ENCODE measurements around the gene PITPNM3. TPM values are rescaled to one million over a fixed set of nuclear protein-coding genes. Genes with fewer than 3 reads are reported as not detected.

Gene PITPNM3
- total RNA-seq, 1 donor: 0.54 TPM

DNA sequence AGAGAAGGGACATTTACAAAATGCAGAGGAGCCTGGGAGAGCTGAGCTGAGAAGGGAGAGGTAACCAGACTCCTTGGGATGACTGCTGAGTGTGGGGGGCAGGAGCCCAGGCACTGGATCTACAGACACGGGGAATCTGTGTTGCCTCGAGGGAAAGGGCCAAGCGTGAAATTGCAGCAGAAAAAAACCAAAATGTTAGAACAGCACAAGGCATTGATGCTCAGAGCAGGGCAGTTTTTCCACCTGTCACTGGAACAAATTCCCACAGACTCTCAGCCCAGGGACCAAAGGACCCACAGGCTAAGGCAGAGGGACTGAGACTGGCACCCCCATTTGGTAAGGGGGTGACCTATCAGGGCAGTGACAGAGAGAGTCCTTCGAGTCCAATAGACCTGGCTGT, 2.0 kb downstream of the PITPNM3 start:
- no peak for DNase-seq (ENCODE audit: low read depth in 2 of 3, low spot score in 2 of 3)

GRCh38 chr17:6551869-6552531, 4.4 kb downstream of the PITPNM3 start:
- no peak for DNase-seq (ENCODE audit: low read depth in 2 of 3, low spot score in 2 of 3)

- no peak for DNase-seq (ENCODE audit: low read depth in 2 of 3, low spot score in 2 of 3)
These were observed 5.0 kb downstream of the PITPNM3 start for GRCh38 chr17:6551356-6551755.

DNA sequence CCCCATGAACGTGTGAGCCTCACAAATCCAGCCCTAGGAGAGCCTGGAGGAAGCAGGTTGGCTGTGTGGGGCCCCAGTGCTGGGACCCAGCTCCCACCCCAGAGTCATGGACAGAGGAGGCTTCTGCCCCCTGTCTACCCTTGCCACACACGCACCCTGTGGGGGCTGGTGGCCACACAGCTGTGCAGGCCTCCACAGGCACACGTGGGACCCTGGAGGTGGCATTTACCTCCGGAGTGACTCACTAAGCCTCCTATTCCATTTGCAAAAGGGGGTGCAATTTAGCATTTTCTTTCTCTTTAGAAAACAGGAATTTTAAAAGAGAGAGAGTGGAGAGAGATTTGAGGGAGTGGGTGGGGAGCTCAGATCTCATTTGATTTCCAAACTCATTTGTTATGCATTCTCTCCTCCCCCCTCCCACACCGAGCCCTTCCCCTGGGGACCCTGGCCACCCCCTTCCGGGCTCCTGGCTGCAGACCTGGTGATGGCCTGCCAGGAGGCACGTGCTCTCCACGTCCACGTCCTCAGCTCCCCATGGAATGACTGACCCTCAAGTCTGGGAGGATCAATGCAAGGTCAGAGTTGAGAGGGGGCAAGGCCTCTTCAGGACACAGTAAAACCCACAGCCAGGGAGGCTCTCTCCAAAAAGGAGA, 6.8 kb downstream of the PITPNM3 start:
- DNase-seq (ENCODE audit: low read depth in 2 of 3, low spot score in 2 of 3): no peak

DNA sequence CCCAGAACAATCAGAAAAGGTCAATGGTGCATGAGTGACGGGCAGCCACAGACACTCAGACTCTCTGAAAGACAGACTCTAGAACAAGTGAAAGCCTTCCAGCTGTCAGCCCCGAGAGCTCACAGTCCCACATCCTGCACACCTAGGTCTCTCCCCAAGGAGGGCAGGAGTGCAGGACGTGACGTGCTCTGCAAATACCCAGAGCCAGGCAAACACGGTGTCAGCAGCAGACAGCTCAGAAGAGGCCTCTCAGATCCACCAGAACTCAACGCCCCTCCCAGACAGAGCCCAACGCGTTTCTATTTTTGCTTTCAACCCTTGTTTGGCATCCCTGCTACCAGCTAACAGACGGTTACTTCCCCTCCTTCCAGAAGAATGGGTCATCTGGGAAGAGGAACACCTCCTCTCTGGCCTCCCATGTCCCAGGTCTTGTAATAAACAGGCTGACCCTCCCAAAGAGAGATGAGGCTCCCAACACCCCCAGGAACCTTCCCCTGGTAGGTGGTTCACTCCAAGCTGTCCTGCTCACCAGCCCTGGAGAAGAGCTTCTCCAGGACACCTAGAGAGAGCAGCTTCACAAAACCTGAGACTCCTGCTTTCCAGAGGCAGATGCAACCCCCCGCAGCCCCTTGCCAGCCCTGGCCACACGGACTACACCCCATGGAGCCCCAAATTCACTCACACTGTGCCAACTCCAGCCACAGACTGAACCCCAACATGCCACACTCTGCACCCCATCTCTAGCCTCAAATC, 7.6 kb downstream of the PITPNM3 start:
- DNase-seq (ENCODE audit: low read depth in 2 of 3, low spot score in 2 of 3): no peak

GRCh38 chr17:6548034-6548433, 8.3 kb downstream of the PITPNM3 start:
- DNase-seq (ENCODE audit: low read depth in 2 of 3, low spot score in 2 of 3): no peak

DNA sequence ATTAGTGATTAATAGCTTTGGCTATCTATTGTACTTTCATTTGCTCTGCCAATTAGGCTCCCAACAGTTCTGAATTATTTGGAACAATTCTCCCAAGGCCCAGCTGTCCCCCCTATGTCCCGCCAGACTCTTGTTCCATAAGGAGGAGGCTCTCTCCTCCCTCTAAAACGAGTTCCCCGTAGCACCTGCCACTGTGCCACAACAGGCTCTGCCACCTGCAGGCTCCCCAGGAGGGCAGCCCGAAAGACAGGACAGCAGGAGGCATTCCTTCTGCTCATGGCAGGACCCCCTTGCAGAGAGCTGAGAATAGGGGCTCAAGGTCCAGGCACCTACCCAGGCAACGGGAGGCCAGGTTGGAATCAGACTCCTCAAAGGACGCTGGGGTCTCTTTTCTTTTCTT, 9.0 kb downstream of the PITPNM3 start:
- DNase-seq (ENCODE audit: low read depth in 2 of 3, low spot score in 2 of 3): no peak

DNA sequence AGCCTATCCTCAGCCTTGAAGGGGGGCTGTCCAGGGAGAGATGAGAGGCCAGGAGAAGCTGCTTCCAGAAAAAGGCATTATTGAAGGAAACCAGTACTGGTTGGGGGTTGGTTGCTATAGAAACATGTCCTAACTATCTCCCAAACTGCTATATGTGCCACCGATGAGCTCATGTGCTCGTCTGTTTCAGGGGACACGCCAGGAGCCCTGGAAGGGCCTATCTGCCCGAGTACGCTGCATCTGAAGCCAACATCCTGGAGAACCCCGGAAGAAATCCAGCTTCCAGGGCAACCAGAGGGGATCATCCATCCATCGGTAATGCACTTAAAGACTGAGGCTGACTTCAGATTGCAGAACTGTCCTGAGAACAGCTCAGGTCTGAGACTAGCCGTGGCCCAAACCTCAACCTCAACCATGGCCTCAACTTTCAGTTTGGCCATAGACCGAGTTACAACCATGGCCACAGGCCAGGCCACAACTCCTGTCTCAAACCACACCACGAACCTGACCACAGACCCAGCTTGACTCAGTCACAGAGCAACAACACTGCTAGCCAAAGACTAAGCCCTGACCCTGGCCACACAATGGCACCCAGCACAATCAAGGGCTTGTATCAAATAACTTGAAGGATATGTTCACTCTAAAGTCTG, 10.2 kb downstream of the PITPNM3 start:
- DNase-seq (ENCODE audit: low read depth in 2 of 3, low spot score in 2 of 3): no peak

DNA sequence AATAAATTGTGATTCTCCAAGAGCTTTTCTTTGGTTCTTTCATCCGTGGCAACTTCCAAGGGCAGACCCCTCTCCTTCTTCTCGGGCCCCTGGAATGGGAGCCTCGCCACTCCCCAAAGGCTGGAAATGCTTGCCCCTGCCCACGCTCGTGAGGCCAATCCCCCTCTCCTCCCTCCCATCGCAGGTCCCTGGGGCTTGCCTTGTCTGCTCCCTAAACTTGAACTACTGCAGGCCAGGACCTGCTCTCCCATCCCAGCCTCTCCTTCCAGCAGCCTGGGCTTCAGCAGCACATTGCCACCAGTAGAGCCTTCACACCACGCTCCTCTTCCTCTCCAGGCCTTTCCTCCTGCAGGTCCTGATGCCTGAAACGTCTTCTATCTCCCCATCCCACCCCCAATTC, 11.1 kb downstream of the PITPNM3 start:
- DNase-seq (ENCODE audit: low read depth in 2 of 3, low spot score in 2 of 3): no peak

DNA sequence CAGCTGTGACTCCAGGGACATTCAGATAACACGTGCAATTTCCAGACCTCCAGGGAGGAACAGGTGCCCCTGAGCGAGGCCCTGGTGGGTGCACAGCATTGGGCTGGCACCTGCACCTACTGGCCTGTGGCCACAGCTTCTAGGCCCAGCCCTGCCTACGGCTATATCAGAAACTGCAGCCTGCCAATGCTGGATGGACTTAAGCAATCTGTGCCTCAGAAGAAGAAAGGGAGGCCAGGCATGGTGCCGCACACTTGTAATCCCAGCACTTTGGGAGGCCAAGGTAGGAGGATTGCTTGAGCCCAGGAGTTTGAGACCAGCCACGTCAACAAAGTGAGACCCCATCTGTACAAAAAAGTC, 12.4 kb downstream of the PITPNM3 start:
- no peak for DNase-seq (ENCODE audit: low read depth in 2 of 3, low spot score in 2 of 3)

DNA sequence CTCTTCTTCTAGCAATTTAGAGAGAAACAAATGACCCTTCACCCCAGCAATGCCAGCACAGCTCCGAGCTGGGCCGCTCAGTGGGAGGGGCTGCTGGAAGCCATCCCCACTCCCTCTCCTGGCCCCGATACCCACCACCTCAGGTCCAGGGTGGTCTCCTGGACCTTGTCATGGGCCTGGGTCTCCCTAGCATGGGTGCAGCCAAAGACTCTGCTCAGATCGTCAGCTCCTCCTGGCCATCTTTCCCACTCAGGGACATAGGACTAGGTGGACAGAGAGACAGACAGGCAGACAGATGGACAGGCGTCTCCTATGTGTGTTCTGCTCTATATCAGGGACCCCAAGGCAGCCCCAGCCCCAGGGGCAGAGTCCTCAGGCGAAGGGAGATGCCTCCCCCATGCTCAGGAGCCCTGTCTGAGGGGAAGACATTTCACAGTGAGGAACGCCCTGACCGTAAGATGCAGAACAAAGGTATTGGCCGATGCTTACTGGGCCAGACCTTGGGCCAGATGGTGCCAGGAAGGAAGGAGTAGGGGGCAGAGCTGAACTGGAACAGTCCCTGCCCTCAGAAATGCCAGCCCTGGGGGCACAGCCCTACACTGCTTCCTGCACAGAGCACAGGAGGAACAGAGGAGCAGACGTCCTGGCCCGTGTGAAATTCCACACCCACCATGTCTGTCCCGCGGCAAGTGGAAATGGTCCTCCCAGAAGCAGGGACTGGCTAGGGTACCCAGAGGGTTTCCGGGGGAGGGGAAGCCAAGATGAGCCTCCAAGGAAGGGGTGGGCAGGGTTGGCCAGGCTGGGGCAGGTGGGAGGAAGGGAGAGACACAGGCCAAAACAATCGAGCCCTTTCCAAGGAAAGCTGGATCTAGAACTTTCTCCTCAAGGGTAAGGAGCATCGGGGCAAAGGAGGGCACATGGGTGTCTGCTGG, 13.0 kb downstream of the PITPNM3 start:
- DNase-seq (ENCODE audit: low read depth in 2 of 3, low spot score in 2 of 3): no peak

DNA sequence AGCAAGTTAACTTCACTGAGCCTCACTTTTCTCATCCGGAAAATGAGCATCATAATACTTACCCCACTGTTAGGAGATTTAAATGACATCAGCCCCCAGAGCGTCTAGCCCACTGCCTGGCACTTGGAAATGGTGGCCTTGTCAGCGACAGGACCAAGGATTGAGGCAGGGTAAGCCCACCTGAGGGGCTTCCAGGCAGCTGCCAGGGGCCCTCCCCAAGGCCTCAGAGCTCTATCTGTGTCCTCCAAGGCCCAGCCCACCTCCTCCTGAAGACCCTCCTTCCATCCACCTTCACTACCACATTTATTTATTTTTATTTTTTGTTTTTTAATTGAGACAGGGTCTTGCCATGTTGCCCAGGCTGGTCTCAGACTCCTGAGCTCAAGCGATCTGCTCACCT, 13.8 kb downstream of the PITPNM3 start:
- no peak for DNase-seq (ENCODE audit: low read depth in 2 of 3, low spot score in 2 of 3)

DNA sequence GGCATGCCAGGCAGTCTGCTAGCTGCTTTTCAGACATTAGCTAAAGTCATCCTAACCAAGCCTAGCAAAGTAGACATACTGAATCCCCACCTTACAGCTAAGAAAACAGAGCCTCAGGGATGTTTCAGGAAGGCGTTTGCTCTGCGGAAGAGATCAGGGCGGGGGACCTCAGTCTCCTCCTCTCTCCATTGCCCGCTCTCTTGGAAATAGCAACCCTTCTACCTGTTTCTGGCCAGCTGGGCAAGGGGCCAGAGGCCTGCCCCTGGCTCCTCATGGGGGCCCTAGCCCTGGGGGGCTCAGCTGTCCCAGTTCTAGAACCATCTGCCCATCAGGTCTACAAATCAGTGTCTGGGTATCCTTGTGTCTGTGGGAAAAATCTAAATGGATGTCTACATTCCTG, 14.5 kb downstream of the PITPNM3 start:
- no peak for DNase-seq (ENCODE audit: low read depth in 2 of 3, low spot score in 2 of 3)

DNA sequence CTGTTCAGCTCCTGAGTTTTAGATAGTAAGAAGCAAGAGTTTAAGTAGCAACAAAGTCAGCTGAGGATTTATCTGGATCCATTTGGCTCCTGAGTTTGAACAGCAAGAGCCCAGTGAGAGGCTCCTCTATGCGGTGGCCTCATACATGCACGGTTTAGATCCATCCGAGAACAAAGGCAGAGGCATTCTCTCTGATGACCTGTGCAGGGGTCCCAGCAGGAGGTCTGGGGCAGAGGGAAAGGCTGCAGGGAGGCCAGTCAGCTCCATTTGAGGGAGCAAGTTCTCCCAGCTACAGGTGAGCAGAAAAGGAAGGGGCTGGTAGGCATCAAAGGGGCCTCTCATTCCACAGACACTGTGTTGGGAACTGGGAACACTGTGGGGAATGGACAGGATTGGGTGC, 16.5 kb downstream of the PITPNM3 start:
- no peak for DNase-seq (ENCODE audit: low read depth in 2 of 3, low spot score in 2 of 3)

GRCh38 chr17:6536566-6537065, 19.7 kb downstream of the PITPNM3 start:
- DNase-seq (ENCODE audit: low read depth in 2 of 3, low spot score in 2 of 3): no peak

GRCh38 chr17:6536053-6536452, 20.3 kb downstream of the PITPNM3 start:
- DNase-seq (ENCODE audit: low read depth in 2 of 3, low spot score in 2 of 3): no peak

GRCh38 chr17:6534846-6535514, 21.4 kb downstream of the PITPNM3 start:
- DNase-seq (ENCODE audit: low read depth in 2 of 3, low spot score in 2 of 3): no peak

DNA sequence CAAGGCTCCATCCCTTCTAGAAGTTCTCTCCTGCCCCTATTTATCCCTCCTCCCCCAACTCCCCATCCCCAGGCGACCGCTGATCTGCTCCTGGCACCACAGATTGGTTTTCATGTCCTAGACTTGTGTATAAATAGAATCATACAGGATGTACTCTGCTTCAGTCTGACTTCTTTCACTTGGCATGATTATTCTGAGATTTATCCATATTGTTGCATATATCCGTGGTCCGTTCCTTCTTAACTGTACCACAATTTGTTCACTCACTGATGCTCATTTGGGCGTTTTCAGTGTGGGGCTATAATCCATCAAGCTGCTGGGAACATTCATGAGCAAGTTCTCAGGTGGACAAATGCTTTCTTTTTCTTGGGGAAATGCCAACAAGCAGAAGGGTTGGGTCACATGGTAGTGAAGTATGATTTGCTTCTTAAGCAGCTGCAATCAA, 23.9 kb downstream of the PITPNM3 start:
- DNase-seq (ENCODE audit: low read depth in 2 of 3, low spot score in 2 of 3): no peak

- DNase-seq (ENCODE audit: low read depth in 2 of 3, low spot score in 2 of 3): no peak
These were observed 24.8 kb downstream of the PITPNM3 start for GRCh38 chr17:6531575-6531974.

Data from hematopoietic multipotent progenitor cell (in vitro differentiated cells).